GM20000 (cell line): ENCODE measurements around the gene JADE2.
"Not testable (repeated sequence)": the region's sequence is repeated elsewhere in the genome, so short reads cannot be mapped to it uniquely, and the experiment has no call there.

Experiments
- DNase-seq: peaks from one replicate; pipeline ENCODE4 v3.0.0; 2012; ENCODE audit warnings: low spot score
- TF ChIP-seq, protein P1 (sequence below): IDR thresholded peaks from 2 replicates; pipeline ENCODE4 v1.5.1; 2012; ENCODE audit warnings: mild to moderate bottlenecking, control low read depth; ENCODE audit errors: extremely low read depth, missing control alignments

JADE2 gene

DNA sequence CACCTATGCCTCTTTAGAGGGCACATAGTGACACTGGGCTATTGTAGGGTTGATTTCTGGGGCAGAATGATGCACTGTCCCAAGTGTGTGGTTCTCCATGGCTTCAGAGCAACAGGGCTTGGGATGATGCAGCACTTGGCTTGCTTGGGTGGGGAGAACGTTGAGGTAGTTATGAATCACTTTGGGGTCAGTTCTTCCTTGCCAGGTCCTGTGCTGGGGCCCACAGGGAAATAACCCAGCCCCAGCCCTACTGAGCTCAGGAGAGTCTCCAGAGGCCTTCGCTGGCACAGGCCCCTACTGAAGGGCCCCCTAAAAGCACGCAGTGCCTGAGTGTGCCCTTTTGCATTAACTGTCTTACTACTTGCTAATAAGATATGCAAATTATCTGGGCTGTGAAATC, 24.2 kb downstream of the JADE2 start:
- TF ChIP-seq, protein P1, sequence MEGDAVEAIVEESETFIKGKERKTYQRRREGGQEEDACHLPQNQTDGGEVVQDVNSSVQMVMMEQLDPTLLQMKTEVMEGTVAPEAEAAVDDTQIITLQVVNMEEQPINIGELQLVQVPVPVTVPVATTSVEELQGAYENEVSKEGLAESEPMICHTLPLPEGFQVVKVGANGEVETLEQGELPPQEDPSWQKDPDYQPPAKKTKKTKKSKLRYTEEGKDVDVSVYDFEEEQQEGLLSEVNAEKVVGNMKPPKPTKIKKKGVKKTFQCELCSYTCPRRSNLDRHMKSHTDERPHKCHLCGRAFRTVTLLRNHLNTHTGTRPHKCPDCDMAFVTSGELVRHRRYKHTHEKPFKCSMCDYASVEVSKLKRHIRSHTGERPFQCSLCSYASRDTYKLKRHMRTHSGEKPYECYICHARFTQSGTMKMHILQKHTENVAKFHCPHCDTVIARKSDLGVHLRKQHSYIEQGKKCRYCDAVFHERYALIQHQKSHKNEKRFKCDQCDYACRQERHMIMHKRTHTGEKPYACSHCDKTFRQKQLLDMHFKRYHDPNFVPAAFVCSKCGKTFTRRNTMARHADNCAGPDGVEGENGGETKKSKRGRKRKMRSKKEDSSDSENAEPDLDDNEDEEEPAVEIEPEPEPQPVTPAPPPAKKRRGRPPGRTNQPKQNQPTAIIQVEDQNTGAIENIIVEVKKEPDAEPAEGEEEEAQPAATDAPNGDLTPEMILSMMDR, result no peak
- DNase-seq, result no peak

DNA sequence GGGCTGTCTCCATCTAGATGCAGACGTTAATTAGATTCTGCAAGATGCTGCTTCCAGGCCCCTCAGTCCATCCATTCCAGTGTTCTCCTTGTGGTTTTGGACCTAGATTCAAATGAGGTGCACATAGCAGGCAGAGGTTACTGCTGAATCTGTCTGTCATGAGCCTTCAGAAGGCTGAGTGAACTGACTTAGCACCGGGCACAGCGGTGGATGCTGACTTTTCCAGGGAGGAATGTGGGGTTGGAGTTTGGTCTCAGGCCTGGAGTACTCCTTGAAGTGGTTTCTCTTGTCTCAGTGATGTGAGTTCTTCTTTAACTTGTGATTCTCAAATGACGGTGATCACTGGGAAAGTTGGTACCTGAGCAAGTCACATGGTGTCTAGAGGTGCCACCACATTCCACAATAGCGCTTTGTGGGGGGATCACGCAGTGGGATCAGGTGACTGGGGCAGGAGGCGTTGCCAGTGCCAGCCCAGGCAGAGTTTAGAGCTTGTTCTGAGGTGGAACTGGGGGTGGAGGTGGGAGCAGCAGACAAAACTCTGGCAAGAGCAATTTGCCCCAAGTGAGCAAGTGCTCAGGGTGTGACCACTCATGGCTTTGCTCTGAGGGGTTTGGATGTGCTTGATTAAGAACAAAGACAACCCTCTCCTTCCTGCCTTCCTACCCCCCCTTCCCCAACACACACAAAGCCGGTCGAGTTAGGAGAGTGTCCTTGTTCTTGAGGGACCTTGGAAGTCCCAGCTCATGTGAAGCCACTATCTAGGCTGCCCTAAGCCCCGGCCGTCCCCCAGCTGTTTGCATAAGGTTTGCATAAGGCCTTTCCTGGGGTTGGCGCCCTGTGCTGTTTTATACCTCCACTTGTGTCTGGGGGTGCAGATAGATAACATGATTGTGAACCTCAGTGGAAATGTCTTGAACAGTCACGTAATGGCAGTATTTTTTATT, 25.1 kb downstream of the JADE2 start:
- TF ChIP-seq, protein P1, result no peak
- DNase-seq, result peak; percentile 34

DNA sequence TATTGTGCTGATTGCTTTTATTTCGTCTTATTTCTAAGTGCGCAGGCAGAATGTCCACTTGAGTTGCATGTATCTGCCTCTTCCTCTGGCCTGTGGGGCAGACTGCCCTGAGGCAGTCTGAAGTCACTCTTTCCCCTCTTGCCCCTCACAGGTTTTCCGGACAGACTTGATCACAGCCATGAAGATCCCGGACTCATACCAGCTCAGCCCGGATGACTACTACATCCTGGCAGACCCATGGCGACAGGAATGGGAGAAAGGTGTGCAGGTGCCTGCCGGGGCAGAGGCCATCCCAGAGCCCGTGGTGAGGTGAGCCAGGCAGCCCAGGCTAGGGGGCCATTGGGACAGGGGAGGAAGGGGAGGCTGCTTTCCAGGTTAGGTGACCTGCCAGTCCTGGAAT, 26.4 kb downstream of the JADE2 start:
- TF ChIP-seq, protein P1, result no peak
- no peak for DNase-seq

DNA sequence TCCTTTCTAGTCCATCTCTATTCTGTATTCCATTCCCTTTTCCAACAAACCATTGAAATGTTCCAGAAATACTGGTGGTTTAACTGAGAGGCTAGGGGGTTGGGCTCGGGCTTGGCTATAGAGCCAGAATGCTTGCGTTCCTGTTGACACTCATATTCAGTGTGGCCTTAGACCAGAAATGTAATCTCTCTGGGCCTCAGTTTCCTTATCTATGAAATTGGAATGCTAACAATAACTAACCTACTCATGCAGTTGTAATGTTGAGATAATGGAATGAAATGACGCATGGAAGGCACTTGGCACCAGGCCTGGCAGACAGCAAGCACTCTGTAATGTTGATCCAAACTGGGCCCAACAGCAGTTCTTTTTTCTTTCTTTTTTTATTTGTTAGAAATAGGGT, 26.8 kb downstream of the JADE2 start:
- no peak for DNase-seq
- TF ChIP-seq, protein P1, result no peak

DNA sequence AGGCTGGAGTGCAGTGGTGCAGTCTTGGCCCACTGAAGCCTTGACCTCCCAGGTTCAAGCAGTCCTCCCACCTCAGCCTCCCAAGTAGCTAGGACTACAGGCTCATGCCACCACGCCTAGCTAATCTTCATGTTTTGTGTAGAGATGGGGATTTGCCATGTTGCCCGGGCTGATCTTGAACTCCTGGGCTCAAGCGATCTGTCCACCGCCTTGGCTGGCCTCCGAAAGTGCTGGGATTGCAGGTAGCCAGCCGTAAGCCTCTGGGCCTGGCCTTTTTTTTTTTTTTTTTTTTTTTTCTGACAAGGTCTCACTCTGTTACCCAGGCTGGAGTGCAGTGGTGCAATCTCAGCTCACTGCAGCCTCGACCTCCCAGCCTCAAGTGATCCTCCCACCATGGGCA, 27.2 kb downstream of the JADE2 start:
- not testable (repeated sequence) for DNase-seq

DNA sequence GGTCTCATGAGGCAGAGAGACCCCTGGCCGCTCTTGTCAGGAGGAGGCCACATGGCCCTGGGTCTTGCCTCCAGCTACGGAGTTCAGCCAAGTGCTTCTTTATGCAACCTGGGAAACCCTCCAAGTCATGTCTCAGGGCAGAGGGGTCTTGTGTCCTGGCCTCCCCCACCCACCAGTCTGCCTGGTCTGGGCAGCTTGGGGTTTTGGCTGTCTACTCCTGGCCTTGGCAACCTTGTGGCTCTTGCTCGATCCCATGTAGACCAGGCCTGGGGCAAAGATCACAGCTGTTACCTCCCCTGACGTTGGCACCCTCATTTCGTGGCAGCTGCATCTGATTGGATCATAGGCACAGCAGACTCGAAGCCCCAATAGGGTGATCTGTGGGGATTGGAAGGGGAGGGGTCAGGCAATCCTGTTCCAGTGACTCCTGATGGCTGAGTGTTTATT, 28.4 kb downstream of the JADE2 start:
- DNase-seq, result no peak

DNA sequence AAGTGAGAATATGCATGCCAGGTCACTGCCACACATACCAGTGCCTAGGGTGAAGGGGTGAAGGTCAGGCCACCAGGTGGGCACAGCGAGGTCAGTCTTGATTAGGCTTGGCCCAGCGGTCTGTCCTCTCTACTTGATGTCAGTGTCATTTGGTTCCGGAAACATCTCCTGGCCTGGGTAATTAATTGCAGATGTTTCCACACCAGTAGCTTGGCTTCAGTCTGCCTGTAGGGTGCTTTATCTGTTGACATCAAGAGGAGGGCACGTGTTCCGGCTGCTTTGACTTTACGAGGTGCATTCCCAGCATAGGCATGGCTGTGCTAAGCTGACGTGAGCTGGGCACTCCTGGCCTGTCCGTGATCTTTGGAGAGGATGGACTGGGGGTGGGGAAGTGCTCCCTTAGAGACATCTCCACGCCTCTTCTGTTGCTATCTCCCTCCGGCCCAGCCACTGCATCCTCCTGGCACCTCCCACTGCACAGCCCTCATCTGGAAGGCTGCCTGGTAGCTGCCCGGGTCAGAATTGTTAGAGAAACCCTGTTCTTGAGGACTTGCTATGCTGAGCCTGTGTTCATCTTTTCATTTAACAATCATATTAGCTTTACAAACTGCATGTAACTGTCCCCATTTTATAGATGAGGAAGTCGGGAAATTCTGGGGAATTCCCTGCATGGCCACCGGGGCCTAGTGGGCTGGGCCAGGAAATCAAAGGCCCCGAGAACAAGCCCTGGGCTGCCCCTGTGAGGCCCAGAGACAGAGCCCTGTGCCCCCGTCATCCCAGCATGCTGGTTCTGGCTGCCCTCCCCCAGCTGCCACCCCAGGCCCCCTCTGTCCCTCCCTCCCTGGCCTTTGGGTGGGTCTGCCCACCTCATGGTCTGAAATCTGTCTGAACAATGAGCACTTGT, 29.1 kb downstream of the JADE2 start:
- DNase-seq, result peak; percentile 66
- TF ChIP-seq, protein P1, result no peak

More for the DNA sequence above, 28.4 kb downstream of the JADE2 start:
- TF ChIP-seq, protein P1, result no peak
